HG03280 (cell line): ENCODE results near the gene SESN3.

Source experiments
- ATAC-seq: cut with Tn5 transposase; IDR thresholded peaks from one replicate; pipeline ENCODE4 v1.9.1; 2021; ENCODE audit warnings: mild to moderate bottlenecking, moderate library complexity; ENCODE audit not compliant: unreplicated experiment

Gene SESN3

GRCh38 chr11:95132956-95133355 is 98.0 kb downstream of the SESN3 start:
- no peak for ATAC-seq

GRCh38 chr11:95128602-95129001 is 102.4 kb downstream of the SESN3 start:
- ATAC-seq, result no peak

DNA sequence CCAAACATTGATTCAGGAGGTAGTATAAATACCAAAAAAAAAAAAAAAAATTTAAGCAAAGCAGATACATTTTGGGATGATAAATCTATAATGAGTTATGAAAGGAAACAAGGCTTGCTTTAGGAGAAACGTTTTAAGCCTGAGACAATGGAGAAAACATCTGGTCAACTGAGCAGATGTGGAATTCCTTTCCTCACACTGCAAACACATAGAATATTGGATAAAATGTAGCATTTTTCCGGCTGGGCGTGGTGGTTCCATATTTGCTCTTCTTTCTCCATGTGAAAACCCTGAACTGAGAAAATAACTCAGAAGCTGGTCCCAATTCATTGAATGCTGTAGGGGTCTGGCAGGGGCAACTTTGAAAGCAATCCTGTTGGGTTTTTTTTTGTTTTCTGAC is 107.4 kb downstream of the SESN3 start:
- no peak for ATAC-seq

DNA sequence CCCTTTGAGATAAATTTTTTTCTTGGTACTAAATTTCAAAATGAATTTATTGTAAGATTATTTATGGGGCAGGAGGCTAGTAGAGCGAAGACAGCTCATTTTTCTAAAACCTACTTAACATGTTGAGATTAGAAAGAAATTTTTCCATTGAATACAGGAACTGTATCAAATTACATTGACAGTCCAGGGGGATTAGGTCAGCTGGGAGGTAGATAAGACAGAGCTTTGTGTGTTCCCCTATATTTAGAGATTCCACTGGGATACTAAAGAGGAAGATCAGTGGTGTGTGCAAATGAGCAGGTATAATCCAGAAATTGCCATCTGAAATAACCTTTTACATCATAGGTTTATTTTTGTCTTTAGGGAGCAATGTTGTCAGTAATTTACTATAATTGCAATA is 109.3 kb downstream of the SESN3 start:
- ATAC-seq, result no peak

DNA sequence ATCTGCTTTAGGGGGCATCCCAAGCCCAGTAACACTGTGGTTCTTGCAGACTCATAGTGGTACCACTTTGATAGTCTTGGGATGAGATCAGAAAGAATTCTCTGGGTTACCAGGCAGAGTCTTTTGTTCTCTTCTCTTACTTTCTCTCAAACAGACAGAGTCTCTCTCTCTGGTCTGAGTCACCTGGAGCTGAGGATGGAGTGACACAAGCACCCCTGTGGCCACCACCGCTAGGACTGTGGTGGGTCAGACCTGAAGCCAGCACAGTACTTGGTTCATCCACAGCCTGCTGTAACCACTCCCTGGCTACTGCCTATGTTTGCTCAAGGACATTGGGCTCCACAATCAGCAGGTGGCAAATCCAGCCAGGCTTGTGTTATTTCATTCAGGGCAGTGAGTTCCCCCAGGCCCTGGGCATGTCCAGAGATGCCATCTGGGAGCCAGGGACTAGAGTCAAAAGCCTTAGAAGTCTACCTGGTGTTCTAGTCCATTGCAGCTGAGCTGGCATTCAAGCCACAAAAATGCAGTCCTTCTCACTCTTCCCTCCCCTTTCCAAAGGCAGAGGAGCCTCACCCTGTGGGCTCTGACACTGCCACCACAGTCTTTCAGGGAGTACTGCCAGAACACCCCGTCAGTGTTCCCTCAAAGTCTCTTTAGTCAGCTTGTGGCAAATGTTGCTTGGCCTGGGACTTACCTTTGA is 111.5 kb downstream of the SESN3 start:
- ATAC-seq, result no peak

DNA sequence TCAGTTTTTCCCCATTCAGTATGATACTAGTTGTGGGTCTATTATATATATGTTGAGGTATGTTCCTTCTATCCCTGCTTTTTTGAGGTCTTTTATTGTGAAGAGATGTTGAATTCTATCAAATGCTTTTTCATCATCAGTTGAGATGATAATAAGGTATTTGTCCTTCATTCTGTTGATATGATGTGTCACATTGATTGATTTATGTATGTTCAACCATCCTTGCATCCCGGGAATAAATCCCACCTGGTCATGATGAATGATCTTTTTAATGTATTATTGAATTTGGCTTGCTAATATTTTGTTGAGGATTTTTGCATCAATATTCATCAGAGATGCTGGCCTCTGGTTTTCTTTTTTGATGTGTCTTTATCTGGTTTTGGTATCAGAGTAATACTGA is 115.4 kb downstream of the SESN3 start:
- ATAC-seq, result no peak
